ES-I3 (cell line): ENCODE data around the gene RPS6KL1.

ENCODE experiments used
- H3K36me3 ChIP-seq: 2 replicates; pipeline ENCODE4 v1.6.1; 2013; ENCODE audit warnings: mild to moderate bottlenecking, low read length, control low read depth, moderate library complexity; ENCODE audit not compliant: insufficient read depth
- H3K4me1 ChIP-seq: 2 replicates; pipeline ENCODE4 v1.6.1; 2013; ENCODE audit warnings: mild to moderate bottlenecking, control low read depth, low read length; ENCODE audit not compliant: insufficient read depth
- H3K9ac ChIP-seq: 2 replicates; pipeline ENCODE4 v1.6.1; 2013; ENCODE audit warnings: low read depth, mild to moderate bottlenecking, low read length, moderate library complexity
- H3K9me3 ChIP-seq: 2 replicates; pipeline ENCODE4 v1.6.1; 2013; ENCODE audit warnings: mild to moderate bottlenecking, low read length, moderate library complexity; ENCODE audit not compliant: control insufficient read depth, insufficient read depth

RPS6KL1 gene

DNA sequence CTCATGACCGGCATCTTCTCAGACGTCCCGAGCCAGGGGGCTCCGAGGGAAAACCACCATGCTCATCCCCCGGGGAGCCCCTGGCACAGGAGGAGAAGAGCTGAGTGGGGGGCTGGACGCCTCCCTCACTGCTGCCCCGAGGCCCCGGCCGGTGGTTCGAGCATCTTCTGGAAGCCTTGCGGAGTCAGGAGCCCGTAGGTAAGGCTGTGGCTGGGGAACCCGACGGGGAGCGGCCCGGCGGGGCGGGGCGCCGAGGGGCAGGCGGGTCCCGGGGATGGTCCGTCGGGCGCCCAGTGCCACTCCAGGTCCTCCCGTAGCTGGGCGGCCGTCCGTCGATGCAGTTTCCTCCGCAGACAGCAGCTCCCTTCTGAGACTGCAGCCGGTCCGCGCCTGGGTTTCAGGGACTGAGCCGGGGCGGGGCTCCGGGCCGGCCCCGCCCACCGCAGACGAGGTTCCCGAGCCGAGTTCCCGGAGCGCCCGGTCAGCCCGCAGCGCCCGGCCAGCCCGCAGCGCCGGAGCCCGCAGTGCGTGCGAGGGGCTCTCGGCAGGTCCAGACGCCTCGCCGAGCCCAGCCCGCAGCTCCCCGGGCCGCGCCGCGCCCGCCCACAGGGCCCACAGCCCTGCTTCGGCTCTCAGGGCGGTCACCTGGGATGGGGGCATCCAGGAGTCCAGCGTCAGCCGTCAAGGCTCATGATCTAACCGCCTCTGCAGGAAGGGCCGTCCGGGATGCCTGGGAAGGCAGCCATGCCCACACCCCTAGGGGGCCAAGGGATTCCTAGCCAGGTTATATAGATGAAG, 32.4 kb upstream of the RPS6KL1 start, which contains the start of gene PGF:
Gene PGF (minus strand): TSS at position 369 of the 798 bp plus-strand sequence. CDS start 355 bp downstream, at position 14.
- H3K9ac ChIP-seq, result peak within 1 kb of the TSS; percentile 70; the same call in 1 of the 2 replicates
- peaks cover 8% of the 10 kb centered on the region for H3K4me1 ChIP-seq
- H3K9me3 ChIP-seq, result no peaks in the 10 kb centered on the region
- no peaks in the 10 kb centered on the region for H3K36me3 ChIP-seq

DNA sequence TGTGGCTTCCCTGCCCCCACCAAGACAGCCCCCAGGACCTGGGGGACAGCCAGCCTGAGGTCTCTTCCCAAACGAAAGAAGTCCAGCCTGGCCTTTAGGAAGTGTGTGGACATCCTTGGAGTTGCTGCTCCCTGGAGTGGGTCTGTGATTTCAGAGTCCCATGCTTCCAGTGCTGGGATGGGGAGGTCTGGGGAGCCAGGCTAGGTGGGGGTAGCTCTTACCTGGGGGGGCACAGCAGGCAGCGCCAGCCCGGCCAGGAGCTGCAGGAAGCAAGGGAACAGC, 31.8 kb upstream of the RPS6KL1 start:
- Histone ChIP-seq H3K36me3 (no peaks in the 10 kb centered on the region), H3K9ac (peak overlapping the region; percentile 70; the same call in 1 of the 2 replicates), H3K4me1 (peaks cover 8% of the 10 kb centered on the region), H3K9me3 (no peaks in the 10 kb centered on the region)

DNA sequence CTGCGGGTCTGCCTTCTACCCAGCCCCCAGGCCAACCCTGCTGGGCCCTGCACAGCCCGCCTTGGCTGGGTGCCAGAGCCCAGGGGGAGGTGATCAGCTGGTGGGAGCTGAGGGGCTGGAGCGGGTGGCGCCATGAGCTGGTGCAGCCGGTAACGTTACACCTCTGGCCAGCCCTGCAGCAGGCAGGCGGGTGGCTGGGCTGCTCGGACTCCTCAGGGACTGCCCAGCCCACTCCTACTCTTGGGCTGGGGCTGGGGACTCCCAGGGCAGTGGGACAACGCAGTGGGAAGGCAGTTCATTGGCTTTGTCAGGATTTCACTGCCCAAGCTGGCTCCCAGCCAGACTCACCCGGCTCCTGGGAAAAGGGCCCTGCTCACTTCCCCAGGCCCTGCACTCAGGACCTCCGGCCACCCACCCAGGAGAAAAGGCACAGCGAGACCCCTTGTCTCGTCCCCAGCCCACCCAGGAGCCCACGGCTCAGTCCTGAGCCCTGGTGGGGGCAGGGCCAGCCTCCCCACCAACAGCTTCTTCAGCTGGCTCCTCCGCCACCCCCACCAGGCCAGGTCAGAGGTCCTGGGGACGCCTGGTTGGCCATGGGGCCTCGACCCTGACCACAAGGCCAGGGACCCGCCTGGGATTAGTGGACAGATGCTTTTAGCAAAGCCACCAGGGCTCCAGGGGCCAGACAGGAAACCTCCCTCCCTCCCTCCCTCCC, 31.3 kb upstream of the RPS6KL1 start:
- Histone ChIP-seq H3K9me3 (no peaks in the 10 kb centered on the region), H3K9ac (peak overlapping the region; percentile 70; the same call in 1 of the 2 replicates), H3K4me1 (peaks cover 8% of the 10 kb centered on the region), H3K36me3 (no peaks in the 10 kb centered on the region)

DNA sequence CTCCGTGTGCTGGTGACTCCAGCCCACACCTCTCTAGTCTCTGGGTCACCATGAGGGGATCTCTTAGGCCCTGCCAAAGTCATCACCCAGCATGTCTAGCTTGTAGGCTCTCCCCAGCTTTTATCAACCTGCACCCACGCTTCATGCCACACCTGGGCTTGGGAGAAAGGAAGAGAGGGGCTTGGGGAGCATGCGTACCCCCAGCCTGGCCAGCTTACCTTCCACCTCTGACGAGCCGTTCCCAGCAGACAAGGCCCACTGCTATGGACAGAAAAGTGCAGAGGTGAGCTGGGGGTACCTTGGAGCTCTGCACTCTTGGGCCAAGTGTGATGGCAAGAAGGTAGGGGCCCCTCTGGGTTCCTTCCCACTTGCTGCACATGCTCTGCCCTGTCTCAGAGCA, 30.6 kb upstream of the RPS6KL1 start:
- Histone ChIP-seq H3K9ac (peak overlapping the region; percentile 70; the same call in 1 of the 2 replicates), H3K9me3 (no peaks in the 10 kb centered on the region), H3K36me3 (no peaks in the 10 kb centered on the region), H3K4me1 (peaks cover 8% of the 10 kb centered on the region)

DNA sequence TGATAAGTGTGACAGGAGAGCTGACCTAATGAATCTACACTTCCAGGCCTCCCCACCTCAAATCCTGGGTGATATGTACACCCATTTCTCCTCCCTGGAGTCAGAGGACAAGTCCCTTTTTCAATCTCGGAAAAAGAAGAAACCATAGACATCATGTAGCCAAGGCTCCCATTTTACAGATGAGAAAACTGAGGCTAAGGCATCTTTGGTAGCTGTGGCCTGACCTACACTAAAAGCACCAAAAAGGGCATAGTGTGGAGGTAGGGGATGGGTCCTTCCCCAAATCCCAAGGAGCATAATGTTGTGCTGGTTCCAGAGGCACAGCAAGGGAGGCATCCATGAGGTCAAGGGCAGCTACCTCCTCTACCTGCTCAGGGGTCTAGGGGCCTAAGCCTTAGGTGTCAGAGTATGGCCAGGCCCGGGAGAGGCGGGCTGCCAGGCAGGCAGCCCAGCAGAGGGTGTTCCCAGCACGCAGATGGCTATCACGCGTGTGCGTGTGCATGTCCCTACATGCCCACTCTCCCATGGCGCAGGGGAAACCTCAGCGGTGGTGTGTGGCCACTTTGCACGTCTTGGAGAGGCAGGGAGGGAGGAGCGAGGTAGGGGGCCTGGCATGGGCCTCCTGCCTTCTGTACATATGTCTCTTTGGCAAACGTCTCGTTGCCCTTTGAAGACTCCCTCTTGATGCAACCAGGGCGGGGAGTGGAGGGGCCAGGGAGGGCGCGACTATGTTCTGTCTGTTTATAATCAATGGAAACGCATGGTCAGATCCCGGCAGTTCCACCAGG, 29.8 kb upstream of the RPS6KL1 start:
- H3K9me3 ChIP-seq, result no peaks in the 10 kb centered on the region
- peaks cover 8% of the 10 kb centered on the region for H3K4me1 ChIP-seq

DNA sequence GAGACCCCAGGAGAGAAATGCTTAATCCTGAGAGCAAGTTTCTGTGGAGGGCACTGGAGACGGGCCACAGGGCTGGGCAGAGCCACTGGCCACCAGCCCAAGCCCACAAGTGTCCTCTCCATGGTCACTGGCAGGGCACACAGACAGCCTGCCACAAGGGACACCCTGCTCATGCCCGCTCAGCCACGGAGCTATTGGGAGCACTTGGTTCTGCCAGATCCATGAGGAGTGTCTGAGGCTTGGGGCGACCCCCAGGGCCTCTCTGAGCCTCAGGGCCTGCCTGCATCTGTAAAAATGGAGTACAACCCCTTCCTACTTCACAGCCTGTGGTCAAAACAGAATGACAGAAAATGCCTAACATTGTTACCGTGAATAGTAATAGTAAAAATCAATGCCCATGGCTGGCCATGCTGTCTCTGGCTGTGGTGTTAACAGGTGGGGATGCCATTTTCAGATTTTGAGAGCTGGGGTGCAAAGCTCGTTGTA, 29.2 kb upstream of the RPS6KL1 start:
- no peak overlapping the region for H3K9ac ChIP-seq
- no peaks in the 10 kb centered on the region for H3K36me3 ChIP-seq
- peaks cover 8% of the 10 kb centered on the region for H3K4me1 ChIP-seq
- no peaks in the 10 kb centered on the region for H3K9me3 ChIP-seq

More for the DNA sequence above, 29.8 kb upstream of the RPS6KL1 start:
- no peaks in the 10 kb centered on the region for H3K36me3 ChIP-seq
- no peak overlapping the region for H3K9ac ChIP-seq

DNA sequence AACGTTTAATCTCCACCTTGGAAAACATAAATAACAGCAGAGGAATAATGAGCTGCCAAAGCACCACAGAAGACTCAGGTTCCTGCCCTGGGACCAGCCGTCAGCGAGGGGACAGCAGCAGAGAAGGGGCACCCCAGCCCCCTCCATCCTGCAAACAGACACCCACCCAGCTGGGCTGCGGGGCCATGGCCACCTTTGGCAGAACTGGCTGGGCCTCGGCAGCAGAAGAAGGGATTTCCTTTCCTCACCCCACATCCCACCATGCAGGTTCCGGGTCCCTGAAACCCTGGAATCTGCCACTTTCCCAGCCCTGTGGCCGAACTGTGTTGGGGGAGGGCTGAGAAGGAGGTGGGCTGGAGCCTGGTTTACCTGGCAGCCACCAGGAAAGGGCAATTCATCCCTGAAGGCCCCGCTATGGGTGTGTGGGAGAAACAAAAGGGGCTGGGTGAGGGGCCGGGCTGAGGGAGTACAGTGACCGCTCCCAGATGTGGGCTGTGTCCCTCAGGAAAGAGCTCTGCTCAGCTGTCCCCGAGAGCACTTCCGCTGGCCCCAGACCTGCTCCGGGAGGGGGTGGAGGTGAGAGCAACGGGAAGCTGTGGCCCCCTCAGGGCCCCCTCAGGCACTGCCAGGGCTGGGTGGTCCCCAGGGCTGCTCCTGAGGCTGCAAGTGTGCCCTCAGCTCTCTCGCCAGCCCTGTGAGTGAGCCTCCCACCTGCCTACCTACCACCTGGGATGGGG, 28.6 kb upstream of the RPS6KL1 start:
- Histone ChIP-seq H3K9ac (no peak overlapping the region), H3K9me3 (no peaks in the 10 kb centered on the region), H3K4me1 (peaks cover 8% of the 10 kb centered on the region), H3K36me3 (no peaks in the 10 kb centered on the region)

DNA sequence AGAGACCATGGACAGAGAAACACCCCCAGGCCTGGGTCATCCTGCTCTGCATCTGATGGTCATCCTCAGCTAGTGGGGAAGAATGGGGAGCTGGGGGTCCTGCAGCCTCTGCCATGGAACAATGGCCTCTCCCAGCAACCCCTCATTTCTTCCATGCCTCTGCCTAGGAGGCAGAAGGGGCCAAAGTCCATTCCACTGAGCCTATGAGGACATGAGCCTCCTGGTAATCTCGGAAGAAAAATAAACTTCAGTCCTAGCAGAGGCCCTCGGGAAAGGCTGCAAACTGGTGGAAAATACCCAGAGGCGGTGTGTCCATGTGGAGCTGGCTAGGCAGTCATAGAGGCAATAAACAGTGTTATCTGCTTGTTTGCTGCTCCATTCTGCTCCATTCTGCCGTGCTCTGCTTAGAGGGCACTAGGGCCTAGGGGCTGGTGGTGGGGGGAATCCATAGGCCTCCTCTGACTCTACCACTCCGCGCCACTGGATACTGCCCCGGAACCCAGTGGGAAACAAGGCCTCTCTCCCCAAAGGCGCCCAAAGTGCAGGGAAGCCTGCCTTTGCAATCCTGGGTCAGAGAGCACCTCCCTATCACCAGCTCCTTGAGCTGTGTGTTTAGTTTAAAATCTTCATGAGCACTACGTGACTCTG, 27.9 kb upstream of the RPS6KL1 start:
- Histone ChIP-seq H3K36me3 (no peaks in the 10 kb centered on the region), H3K9ac (no peak overlapping the region), H3K9me3 (no peaks in the 10 kb centered on the region), H3K4me1 (peaks cover under 1% of the 10 kb centered on the region; the same call in 1 of the 2 replicates)

DNA sequence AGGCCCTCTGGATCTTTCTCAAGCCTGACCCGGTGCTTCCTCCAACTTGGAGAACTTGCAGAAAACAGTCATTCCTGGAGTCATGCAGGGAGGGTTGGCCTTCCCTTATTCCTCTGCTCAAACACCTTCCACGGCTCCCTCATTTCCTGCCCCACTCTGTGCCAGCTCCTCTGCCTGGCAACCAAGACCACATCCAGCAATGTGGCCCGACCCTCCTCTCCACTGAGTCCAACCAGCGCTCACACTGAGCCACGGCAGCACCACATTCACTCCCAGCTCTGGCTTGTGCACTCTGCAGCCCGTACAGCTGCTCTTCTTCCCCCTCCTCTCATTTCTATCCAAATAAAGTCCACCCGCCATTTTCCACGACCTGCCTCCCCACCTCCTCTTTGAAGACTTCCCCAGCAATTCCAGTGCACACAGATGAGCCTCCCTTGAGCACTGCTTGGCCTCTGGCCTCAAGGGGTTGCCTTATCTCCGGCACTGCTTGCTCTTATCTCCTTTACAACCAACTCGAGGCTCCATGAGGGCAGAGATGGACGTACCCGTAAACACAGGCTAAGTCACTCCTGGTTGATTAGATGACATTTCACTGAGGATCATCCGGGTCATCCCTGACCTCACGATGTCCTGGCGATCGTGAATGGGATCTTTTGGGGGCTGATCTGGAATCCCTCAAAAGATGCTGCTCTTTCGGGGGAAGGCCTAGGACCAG, 27.0 kb upstream of the RPS6KL1 start:
- H3K36me3 ChIP-seq, result no peaks in the 10 kb centered on the region
- no peaks in the 10 kb centered on the region; the same call in 1 of the 2 replicates for H3K4me1 ChIP-seq
- H3K9me3 ChIP-seq, result no peaks in the 10 kb centered on the region
- no peak overlapping the region for H3K9ac ChIP-seq

DNA sequence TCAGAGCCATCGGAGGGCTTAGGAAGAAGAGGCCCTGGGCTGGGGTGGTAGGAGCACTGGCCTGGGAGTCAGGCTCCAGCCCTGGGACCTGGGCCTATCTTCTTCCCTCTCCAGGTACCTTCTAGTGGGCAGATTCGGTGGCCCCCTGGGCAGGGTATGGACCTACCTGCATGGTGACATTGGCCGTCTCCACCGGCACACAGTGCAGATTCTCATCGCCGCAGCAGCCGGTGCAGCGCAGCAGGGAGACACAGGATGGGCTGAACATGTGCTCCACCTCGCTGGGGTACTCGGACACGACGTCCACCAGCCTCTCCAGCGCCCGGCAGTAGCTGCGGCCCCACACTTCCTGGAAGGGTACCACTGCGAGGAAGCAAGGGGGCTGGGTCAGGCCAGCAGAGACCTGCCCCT, 26.1 kb upstream of the RPS6KL1 start:
- H3K9ac ChIP-seq, result no peak overlapping the region
- H3K4me1 ChIP-seq, result no peaks in the 10 kb centered on the region; the same call in 1 of the 2 replicates
- H3K9me3 ChIP-seq, result no peaks in the 10 kb centered on the region
- no peaks in the 10 kb centered on the region; the same call in 1 of the 2 replicates for H3K36me3 ChIP-seq

DNA sequence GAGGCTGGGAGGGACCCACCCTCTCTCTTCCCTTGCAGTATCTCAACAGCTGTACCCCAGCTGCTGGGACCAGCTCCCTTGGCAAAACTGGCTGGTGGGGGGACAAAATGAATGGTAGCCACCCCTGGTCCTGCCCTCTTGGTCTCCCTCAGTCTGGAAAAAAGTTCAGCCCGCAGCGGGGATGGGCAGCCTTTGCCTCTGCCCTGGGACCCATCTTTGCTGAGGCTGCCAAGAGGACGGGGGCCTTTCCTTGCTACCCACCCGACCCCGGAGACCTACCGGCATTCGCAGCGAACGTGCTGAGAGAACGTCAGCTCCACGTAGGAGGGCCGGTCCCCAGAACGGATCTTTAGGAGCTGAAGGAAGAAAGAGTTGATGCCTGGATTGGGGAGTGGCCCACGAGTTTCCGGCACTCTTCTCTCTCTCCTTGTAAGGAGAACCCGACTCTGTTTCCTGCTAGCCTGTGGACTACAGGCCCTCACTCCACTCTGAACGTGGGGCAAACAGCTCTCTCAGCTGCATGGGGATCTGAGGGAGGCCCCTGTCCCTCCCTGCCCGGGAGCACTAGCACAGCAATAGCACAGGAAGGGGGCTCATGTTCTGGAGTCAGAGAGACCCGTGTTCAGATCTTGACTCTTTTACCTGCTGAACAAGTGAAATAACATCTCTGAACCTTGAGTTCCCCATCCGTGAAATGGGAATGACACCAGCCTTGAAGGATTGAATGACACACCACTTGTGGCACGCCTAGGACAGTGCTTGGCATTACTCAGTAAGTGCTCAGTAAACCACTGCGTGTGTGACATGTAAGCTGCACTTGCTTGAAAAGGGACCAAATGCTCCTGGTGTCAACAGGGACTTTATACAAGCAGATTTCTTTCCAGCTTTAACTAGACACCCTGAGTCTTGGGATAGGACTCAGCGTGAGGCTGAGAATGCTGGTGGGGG, 25.4 kb upstream of the RPS6KL1 start:
- H3K9me3 ChIP-seq, result no peaks in the 10 kb centered on the region
- no peaks in the 10 kb centered on the region; the same call in 1 of the 2 replicates for H3K4me1 ChIP-seq
- H3K9ac ChIP-seq, result no peak overlapping the region
- no peaks in the 10 kb centered on the region; the same call in 1 of the 2 replicates for H3K36me3 ChIP-seq
